ENCODE results near the gene PPP1R3E.
"Not testable (repeated sequence)": the region's sequence is repeated elsewhere in the genome, so short reads cannot be mapped to it uniquely, and the experiment has no call there.

The PPP1R3E gene

DNA sequence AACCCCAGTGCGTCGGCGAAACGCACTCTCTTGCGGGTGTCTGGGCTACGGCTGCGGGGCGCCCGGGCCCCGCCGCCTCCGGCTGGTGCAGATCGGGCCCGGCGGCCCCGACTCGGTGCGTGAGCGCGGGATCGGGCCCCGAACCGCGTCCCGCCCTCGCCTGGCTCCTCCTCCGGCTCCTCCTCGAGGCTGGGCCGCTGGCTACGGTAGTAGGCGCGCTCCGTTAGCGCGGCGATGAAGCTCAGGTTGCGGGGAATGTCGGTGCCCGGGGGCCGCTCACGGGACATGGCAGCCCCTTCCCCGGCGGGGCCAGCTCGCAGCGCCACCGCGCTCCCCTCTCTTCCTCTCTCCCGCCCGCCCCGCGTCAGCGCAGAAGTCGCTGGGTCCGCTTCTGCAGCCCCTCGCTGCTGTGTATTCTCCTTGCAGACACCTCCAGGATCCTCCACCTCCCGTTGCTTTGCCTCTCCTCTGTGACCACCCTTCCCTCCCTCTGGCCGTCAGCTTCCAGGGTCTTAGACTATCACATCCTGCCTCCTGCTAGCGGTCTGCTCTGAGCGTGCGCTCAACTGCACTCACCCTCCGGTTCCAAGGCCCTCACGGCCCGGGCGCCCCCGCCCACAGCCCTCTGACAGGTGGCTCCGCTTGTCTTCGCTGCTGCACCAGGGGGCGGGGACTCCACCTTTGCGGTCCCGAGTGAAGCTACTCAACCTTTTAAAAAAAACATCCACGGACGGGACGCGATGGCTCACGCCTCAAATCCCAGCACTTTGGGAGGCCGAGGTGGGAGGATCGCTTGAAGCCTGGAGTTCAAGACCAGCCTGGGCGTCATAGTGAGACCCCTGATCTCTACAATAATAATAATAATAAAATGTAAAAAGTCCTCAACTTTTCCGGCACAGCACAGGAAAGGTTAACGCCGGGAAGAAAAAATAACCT, at the start of gene PPP1R3E:
Gene PPP1R3E, minus strand, starts transcription at position 570 of the 936 bp plus-strand sequence. Its CDS starts 283 bp downstream, at position 287.
- peak; percentile 62 for DNase-seq (ENCODE audit: low read depth)

DNA sequence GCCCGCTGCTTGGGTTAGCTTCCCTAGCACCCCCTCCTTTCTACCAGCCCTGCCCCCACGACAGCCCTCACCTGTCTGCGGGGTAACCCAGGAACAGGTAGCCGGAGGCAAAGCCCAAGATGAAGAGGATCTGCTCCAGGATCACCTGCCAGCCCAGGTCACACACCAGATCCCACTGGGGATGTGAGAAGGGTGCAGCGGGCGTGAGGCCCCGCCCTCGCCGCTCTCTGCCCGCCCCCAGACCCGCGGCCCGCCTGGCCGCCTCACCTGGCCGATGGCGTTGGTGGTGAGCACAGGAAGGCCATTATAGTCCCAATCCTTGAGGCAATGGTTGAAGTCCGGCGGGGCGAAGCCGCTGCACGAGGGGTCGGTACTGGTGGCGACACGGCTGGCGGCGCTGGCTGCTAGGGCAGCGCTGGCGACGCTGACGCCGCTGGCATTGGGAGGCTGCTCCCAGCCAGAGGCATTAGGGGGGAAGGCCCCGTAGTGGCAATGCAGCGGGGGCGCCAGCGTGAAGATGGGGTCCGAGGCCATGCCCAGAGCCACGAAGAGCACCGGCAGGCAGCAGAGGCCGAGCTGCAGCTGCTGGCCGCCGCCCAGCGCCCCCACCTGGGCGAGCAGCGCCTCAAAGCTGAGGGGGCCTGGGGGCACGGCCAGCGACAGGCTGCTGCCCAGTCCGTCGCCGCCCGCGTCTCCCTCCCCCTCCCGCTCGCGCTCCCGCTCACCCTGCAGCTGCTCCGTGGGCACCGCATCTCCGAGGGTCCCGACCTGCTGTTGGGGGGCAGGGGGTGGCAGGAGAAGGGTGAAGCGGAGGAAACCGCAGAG, 49.2 kb upstream of the PPP1R3E start:
- DNase-seq (ENCODE audit: low read depth), result no peak

DNA sequence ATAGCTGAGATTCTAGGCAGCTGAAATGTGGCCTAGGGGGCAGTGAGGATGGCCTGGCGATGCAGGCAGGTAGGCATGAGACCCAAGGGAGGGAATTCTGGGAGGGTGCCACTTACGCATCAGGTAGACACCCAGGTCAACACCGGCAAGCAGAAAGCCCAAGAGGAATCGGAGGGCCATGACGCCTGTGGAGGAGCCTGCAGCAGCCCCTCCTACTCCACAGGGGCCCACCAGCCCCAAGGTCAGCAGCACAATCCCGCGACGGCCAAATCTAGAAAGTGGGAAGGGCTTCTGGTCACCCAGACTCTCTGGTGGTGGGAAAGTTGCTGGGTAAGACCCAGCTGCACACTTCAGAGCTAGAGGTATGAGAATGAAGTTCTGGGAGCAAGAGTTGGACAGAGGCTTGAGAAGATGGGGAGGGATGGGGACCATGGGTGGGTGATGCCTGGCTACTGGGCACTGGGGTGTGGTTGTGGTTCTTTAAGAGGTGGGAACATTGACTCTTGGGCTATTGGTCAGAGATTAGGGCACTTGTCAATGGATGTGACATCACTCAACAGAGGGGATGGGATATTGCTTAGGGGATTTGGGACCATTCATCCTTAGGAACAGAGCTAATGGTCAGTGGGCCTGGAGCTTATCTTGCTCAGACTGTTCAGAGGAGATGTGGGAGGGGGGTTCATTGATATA, 46.6 kb upstream of the PPP1R3E start:
- no peak for DNase-seq (ENCODE audit: low read depth)

- no peak for DNase-seq (ENCODE audit: low read depth)
Observed at GRCh38 chr14:23348297-23348655, 45.6 kb upstream of the PPP1R3E start.

DNA sequence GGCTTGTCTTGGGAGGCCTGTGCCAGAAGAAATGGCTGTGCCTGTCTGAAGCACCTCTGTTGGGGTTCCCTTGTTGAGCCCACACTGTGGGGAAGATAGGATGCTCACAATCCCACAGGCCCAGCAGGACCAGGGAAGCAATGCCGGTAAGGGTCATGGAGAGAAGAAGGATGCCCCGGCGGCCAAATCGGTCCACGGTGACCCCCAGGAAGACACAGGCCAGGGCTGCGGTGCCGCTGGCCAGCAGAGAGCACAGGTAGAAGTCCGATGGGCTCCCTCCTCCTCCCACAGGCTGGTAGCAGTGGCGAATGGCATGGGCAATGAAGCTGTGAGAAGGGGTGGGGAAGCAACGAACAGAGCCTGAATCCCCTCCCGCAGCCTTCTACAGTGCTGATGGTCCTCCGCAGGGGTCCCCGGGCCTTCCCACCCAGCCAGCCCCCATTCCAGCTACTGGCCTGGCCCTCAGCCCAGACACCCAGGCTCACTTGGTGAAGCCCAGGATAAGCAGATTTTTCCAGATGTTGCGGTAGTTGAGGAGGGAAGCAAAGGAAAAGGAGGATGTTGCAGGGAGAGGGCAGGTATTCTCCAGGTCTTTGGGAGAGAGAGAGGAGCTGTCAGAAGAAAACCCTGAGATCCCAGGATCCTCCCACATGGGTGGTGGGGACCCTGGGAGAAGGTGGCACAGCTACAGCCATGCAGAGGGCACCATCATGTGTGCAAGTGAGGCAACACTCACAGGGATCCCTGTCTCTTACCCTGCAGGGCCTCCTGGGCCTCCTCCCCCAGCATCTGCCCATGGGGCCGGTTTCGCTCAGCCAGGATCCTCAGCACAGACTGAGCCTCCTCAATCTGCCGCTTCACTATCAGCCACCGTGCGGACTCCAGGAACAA, 45.0 kb upstream of the PPP1R3E start:
- DNase-seq (ENCODE audit: low read depth), result no peak

DNA sequence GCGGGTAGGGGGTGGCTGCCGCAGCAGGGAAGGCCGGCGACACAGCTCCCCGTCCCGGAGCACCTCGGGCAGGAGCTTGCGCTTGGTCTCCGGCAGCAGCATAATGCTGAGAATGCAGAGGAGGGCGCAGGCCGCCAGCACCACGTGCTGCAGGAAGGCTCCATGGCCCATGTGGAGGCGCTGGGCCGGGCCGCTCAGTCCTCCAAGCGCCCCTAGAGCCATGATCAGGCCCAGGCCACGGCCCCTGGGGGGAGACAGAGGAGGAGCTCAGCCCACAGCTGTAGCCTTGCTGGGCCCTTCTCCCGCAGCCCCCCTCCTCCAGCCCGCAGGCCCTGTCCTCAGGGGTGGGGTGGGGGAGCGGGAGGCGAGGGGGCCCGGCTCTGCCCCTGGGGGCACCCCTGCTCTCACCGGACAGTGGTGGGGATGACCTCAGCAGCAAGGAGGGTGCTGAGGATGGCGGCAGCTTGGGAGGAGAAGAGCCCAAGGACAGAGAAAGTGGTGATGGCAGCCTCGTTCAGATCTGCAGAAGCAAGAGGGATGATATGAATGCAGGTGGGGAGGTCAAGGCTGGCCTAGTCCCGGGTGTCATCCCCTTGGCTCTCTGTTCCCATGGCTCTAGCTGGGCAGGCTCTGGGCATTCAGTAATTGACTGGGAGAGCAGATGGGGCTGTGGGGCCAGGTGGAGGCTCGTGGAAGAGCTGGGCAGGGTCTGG, 44.2 kb upstream of the PPP1R3E start:
- DNase-seq (ENCODE audit: low read depth), result no peak

- no peak for DNase-seq (ENCODE audit: low read depth)
Observed at GRCh38 chr14:23345987-23346692, 43.5 kb upstream of the PPP1R3E start.

GRCh38 chr14:23344481-23344880, 41.8 kb upstream of the PPP1R3E start:
- no peak for DNase-seq (ENCODE audit: low read depth)

- DNase-seq (ENCODE audit: low read depth), result no peak
Observed at GRCh38 chr14:23339506-23340268, 37.0 kb upstream of the PPP1R3E start.

- DNase-seq (ENCODE audit: low read depth), result no peak
Observed at GRCh38 chr14:23335623-23336022, 33.0 kb upstream of the PPP1R3E start.

- DNase-seq (ENCODE audit: low read depth), result peak; percentile 78
Observed at GRCh38 chr14:23327947-23328744, 25.5 kb upstream of the PPP1R3E start.

DNA sequence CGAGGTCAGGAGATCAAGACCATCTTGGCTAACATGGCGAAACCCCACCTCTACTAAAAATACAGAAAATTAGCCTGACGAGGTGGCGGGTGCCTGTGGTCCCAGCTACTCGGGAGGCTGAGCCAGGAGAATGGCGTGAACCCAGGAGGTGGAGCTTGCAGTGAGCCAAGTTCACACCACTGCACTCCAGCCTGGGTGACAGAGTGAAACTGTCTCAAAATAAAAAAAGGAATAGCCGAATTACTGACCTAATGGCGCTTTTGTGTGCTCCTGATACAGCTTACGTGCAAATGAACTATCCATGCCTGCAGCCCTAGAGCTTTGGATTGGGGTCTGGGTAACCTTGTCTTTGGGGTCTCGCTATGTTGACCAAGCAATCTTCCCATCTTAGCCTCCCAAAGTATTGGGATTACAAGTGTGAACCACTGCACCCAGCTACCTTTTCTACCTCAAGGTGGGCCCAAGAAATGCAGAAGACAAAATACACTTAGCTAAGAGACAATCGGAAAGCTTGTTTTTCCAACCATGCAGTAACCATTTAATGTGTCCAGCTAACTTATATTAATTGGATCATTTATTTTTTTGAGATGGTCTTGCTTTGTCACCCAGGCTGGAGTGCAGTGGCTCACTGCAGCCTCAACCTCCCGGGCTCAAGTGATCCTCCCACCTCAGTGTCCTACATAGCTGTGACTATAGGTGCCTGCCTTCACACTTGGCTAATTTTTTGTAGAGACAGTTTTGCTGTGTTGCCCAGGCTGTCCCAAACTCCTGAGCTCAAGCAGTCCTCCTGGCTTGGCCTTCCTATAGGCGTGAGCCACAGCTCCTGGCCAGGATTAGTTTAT, 24.1 kb upstream of the PPP1R3E start:
- no peak for DNase-seq (ENCODE audit: low read depth)

DNA sequence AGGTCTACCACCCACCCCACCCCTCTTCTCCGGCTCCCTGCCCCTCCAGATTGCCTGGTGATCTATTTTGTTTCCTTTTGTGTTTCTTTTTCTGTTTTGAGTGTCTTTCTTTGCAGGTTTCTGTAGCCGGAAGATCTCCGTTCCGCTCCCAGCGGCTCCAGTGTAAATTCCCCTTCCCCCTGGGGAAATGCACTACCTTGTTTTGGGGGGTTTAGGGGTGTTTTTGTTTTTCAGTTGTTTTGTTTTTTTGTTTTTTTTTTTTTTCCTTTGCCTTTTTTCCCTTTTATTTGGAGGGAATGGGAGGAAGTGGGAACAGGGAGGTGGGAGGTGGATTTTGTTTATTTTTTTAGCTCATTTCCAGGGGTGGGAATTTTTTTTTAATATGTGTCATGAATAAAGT, 23.1 kb upstream of the PPP1R3E start:
- DNase-seq (ENCODE audit: low read depth), result not testable (repeated sequence)

DNA sequence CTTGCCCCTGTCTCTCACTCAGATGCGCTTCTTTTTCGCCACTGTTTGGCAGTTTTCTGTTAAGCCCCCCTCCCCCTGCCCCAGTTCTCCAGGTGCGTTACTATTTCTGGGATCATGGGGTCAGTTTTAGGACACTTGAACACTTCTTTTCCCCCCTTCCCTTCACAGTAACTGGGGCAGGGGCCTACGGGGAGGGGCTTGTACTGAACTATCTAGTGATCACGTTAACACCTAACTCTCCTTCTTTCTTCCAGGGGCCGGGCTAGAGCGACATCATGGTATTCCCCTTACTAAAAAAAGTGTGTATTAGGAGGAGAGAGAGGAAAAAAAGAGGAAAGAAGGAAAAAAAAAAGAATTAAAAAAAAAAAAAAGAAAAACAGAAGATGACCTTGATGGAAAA, 22.3 kb upstream of the PPP1R3E start:
- DNase-seq (ENCODE audit: low read depth), result no peak

DNA sequence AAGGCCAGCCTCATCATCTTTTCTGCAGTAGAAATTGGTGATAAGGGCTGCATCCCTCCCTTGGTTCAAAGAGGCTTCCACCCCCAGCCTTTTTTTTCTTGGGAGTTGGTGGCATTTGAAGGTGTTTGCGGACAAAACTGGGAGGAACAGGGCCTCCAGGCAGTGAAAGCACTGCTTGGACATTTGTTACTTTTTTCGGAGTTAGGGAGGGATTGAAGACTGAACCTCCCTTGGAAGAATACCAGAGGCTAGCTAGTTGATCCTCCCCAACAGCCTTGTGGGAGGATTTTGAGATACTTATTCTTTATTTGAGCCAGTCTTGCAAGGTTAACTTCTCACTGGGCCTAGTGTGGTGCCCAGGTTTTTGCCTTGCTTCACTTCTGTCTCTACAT, 21.8 kb upstream of the PPP1R3E start:
- DNase-seq (ENCODE audit: low read depth), result no peak

DNA sequence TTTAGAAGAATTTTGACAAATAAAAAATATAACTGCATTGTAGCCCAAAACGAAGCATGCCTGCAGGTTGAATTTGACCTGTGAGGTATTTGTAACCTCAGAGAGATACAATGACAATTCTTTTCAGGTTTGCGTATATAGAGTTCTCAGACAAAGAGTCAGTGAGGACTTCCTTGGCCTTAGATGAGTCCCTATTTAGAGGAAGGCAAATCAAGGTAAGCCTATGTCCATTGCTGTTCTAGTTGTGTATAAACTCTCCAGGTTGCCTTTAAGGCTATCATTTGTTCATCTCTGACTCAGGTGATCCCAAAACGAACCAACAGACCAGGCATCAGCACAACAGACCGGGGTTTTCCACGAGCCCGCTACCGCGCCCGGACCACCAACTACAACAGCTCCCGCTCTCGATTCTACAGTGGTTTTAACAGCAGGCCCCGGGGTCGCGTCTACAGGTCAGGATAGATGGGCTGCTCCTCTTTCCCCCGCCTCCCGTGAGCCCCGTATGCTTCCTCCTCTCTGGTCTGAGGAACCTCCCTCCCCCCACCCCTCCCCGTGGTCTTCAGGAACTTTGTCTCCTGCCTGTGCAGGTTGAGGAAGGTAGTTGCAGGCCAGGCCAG, 21.3 kb upstream of the PPP1R3E start:
- DNase-seq (ENCODE audit: low read depth), result no peak
